RPMI7951 (cell line): ENCODE measurements around the gene TAOK3. TPM values are rescaled to one million over a fixed set of nuclear protein-coding genes. Genes with fewer than 3 reads are reported as not detected.
"Not testable (repeated sequence)": the region's sequence is repeated elsewhere in the genome, so short reads cannot be mapped to it uniquely, and the experiment has no call there.

Experiments
- DNase-seq: peaks from one replicate; pipeline ENCODE4 v3.0.0-alpha.2; 2012; ENCODE audit warnings: low read depth
- total RNA-seq: library from RNA; depleted of rRNA; stranded (reverse); fragments of >200 nt; shearing (Covaris generic); gene quantifications from 2 replicates; pipeline ENCODE4 v1.2.3, GENCODE V29; 2014

Gene TAOK3
- total RNA-seq, 1 experiment from 2014 or later = 22.6 TPM

GRCh38 chr12:118373616-118374015, 909 bp upstream of the TAOK3 start:
- no peak for DNase-seq

GRCh38 chr12:118371321-118372282, 1.1 kb downstream of the TAOK3 start:
- DNase-seq = peak; percentile 35

- DNase-seq = no peak
Observed at GRCh38 chr12:118370601-118371000, 2.1 kb downstream of the TAOK3 start.

- DNase-seq = no peak
Observed at GRCh38 chr12:118368821-118369220, 3.9 kb downstream of the TAOK3 start.

- no peak for DNase-seq
Observed at GRCh38 chr12:118361889-118362288, 10.8 kb downstream of the TAOK3 start.

GRCh38 chr12:118361092-118361404, 11.7 kb downstream of the TAOK3 start:
- peak; percentile 39 for DNase-seq

- no peak for DNase-seq
Observed at GRCh38 chr12:118359541-118359915, 13.2 kb downstream of the TAOK3 start.

- DNase-seq = peak; percentile 26
Observed at GRCh38 chr12:118358612-118359540, 13.8 kb downstream of the TAOK3 start.

- no peak for DNase-seq
Observed at GRCh38 chr12:118358008-118358359, 14.7 kb downstream of the TAOK3 start.

GRCh38 chr12:118357257-118358007, 15.3 kb downstream of the TAOK3 start:
- peak; percentile 72 for DNase-seq

GRCh38 chr12:118356809-118357256, 15.9 kb downstream of the TAOK3 start:
- DNase-seq = peak; percentile 57

- peak; percentile 30 for DNase-seq
Observed at GRCh38 chr12:118355843-118356242, 16.9 kb downstream of the TAOK3 start.

- peak; percentile 54 for DNase-seq
Observed at GRCh38 chr12:118354903-118355302, 17.8 kb downstream of the TAOK3 start.

- not testable (repeated sequence) for DNase-seq
Observed at GRCh38 chr12:118354503-118354902, 18.2 kb downstream of the TAOK3 start.

GRCh38 chr12:118353721-118354120, 19.0 kb downstream of the TAOK3 start:
- no peak for DNase-seq

GRCh38 chr12:118350908-118351559, 21.7 kb downstream of the TAOK3 start:
- DNase-seq = no peak

GRCh38 chr12:118347916-118348315, 24.8 kb downstream of the TAOK3 start:
- DNase-seq = no peak

GRCh38 chr12:118346895-118347294, 25.8 kb downstream of the TAOK3 start:
- no peak for DNase-seq

- no peak for DNase-seq
Observed at GRCh38 chr12:118345355-118345754, 27.4 kb downstream of the TAOK3 start.

- DNase-seq = no peak
Observed at GRCh38 chr12:118344829-118345228, 27.9 kb downstream of the TAOK3 start.

- DNase-seq = no peak
Observed at GRCh38 chr12:118342090-118342489, 30.6 kb downstream of the TAOK3 start.
